HepG2 (cell line): Measurements from ENCODE around the gene TRPT1. TPM values are rescaled to one million over a fixed set of nuclear protein-coding genes. Genes with fewer than 3 reads are reported as not detected.

Source experiments
- ATAC-seq: fragments of 200-7000 bp; cut with Tn5 transposase; 3 replicates; pipeline ENCODE4 v1.9.1; 2020; ENCODE audit warnings: mild to moderate bottlenecking, moderate library complexity
- BruUV-seq: library from RNA; stranded (reverse); fragments of 400-500 nt; replicated peaks from 2 replicates; lab custom pipeline; 2021; lab: Mats Ljungman, UMichigan
- CTCF ChIA-PET: fragments of 300-600 bp; formaldehyde crosslinking; extraction: SDS; loops from one replicate; lab custom pipeline; 2021; ENCODE audit warnings: low total read pairs, inconsistent platforms, low intra/inter-chr PET ratio; lab: Yijun Ruan, JAX
- POLR2A ChIA-PET: fragments of 350-600 bp; sonication (Branson Sonifier 250); formaldehyde crosslinking; loops from one replicate; lab custom pipeline; 2020; ENCODE audit warnings: antibody characterized with exemption, inconsistent platforms; lab: Yijun Ruan, JAX
- DNase-seq: peaks from one replicate; pipeline ENCODE4 v3.0.0-alpha.2; 2015; ENCODE audit warnings: low spot score
- FAIRE-seq: peaks from 3 replicates; lab custom pipeline; 2011; peaks lifted over from hg19 to GRCh38; lab: Jason Lieb, UNC
- H2AFZ ChIP-seq: one replicate; pipeline ENCODE4 v1.6.1; 2011; ENCODE audit warnings: low read length, inconsistent platforms
- H3K27ac ChIP-seq: fragments of 300-600 bp; 3 replicates; pipeline ENCODE4 v1.8.0; 2011; ENCODE audit warnings: mixed run types, mild to moderate bottlenecking, mixed read lengths, low read length, inconsistent platforms; ENCODE audit not compliant: insufficient read depth; ENCODE audit errors: extremely low read length
- H3K27me3 ChIP-seq, 2 experiments: fragments of 200-600 bp in 1 of 2; 2 replicates in 1 of 2; 3 replicates in 1 of 2; pipeline versions ENCODE4 v1.6.0 to v1.8.0; 2011; ENCODE audit warnings: low read length in 2 of 2, mild to moderate bottlenecking in 2 of 2, moderate library complexity in 2 of 2, inconsistent platforms in 1 of 2; ENCODE audit not compliant: insufficient read depth in 2 of 2, control insufficient read depth in 1 of 2
- H3K36me3 ChIP-seq, 2 experiments: fragments of 200-600 bp in 1 of 2; replicated peaks in 1 of 2; 2 replicates in 1 of 2; 3 replicates in 1 of 2; pipeline versions ENCODE4 v1.5.1 to v1.8.0; 2011; ENCODE audit warnings: low read length in 2 of 2, inconsistent platforms in 1 of 2; ENCODE audit not compliant: insufficient read depth in 2 of 2, control insufficient read depth in 1 of 2
- H3K4me1 ChIP-seq: 2 replicates; pipeline ENCODE4 v1.5.1; 2012; ENCODE audit warnings: low read length, inconsistent platforms; ENCODE audit not compliant: insufficient read depth
- H3K4me2 ChIP-seq: 2 replicates; pipeline ENCODE4 v1.6.0; 2011; ENCODE audit warnings: low read depth, low read length, inconsistent platforms
- H3K4me3 ChIP-seq, 3 experiments: fragments of 200-600 bp in 1 of 3; sonication (generic), shearing (Covaris generic) in 1 of 3; replicated peaks in 1 of 3; 2 replicates each; pipeline ENCODE4 v1.5.1; 2011 to 2016; ENCODE audit warnings: low read length in 3 of 3, inconsistent platforms in 2 of 3, low read depth in 2 of 3, mild to moderate bottlenecking in 2 of 3, control low read depth in 1 of 3, mixed read lengths in 1 of 3; ENCODE audit not compliant: insufficient read depth in 1 of 3
- H3K79me2 ChIP-seq: one replicate; pipeline ENCODE4 v1.6.1; 2011; ENCODE audit warnings: low read length, inconsistent platforms; ENCODE audit not compliant: insufficient read depth
- H3K9ac ChIP-seq: 2 replicates; pipeline ENCODE4 v1.6.0; 2011; ENCODE audit warnings: mild to moderate bottlenecking, low read depth, low read length, inconsistent platforms; ENCODE audit not compliant: insufficient read depth
- H3K9me3 ChIP-seq: 2 replicates; pipeline ENCODE4 v1.5.1; 2012; ENCODE audit warnings: mild to moderate bottlenecking, low read length
- H4K20me1 ChIP-seq: 2 replicates; pipeline ENCODE4 v1.6.0; 2011; ENCODE audit warnings: inconsistent platforms, mild to moderate bottlenecking, low read length, moderate library complexity; ENCODE audit not compliant: insufficient read depth
- HNRNPLL ChIP-seq: fragments of 200-400 bp; formaldehyde crosslinking; IDR thresholded peaks from 2 replicates; pipeline ENCODE4 v1.6.1; 2017; ENCODE audit warnings: mild to moderate bottlenecking, low read depth, low read length; ENCODE audit not compliant: poor library complexity, severe bottlenecking
- NFE2L2 ChIP-seq: fragments of 150-350 bp; IDR thresholded peaks from 2 replicates; pipeline ENCODE4 v1.6.1; 2014; ENCODE audit warnings: low read length
- PAWR ChIP-seq: sonication (generic); formaldehyde crosslinking; IDR thresholded peaks from 2 replicates; pipeline ENCODE4 v1.4.0; 2020; ENCODE audit warnings: missing genetic modification reagents, mild to moderate bottlenecking, borderline replicate concordance
- PLRG1 ChIP-seq: fragments of 450-650 bp; conservative IDR thresholded peaks from 2 replicates; pipeline ENCODE4 v1.6.1; 2016
- RFXAP ChIP-seq: sonication (generic); formaldehyde crosslinking; IDR thresholded peaks from 2 replicates; pipeline ENCODE4 v1.4.0; 2020; ENCODE audit warnings: missing genetic modification reagents, borderline replicate concordance
- TBX2 ChIP-seq: sonication (generic); formaldehyde crosslinking; IDR thresholded peaks from 2 replicates; pipeline ENCODE4 v1.5.0; 2020; ENCODE audit warnings: missing genetic modification reagents, mild to moderate bottlenecking, borderline replicate concordance
- ZBTB1 ChIP-seq: sonication (generic); formaldehyde crosslinking; IDR thresholded peaks from 2 replicates; pipeline ENCODE4 v1.4.0; 2020; ENCODE audit warnings: missing genetic modification reagents, borderline replicate concordance
- ZBTB38 ChIP-seq: sonication (generic); formaldehyde crosslinking; IDR thresholded peaks from 2 replicates; pipeline ENCODE4 v1.5.1; 2020; ENCODE audit warnings: mild to moderate bottlenecking, missing genetic modification reagents
- ZNF180 ChIP-seq: sonication (generic); formaldehyde crosslinking; IDR thresholded peaks from 2 replicates; pipeline ENCODE4 v1.4.0; 2020; ENCODE audit warnings: low read depth, missing genetic modification reagents, borderline replicate concordance
- ZNF430 ChIP-seq: sonication (generic); formaldehyde crosslinking; IDR thresholded peaks from 2 replicates; pipeline ENCODE4 v1.9.0; 2021; ENCODE audit warnings: mild to moderate bottlenecking, missing genetic modification reagents
- ZNF44 ChIP-seq: sonication (generic); formaldehyde crosslinking; IDR thresholded peaks from 2 replicates; pipeline ENCODE4 v1.5.1; 2020; ENCODE audit warnings: mild to moderate bottlenecking, missing genetic modification reagents
- ZNF569 ChIP-seq: sonication (generic); formaldehyde crosslinking; IDR thresholded peaks from 2 replicates; pipeline ENCODE4 v1.5.0; 2020; ENCODE audit warnings: mild to moderate bottlenecking, missing genetic modification reagents, moderate library complexity, borderline replicate concordance
- ZNF841 ChIP-seq: sonication (generic); formaldehyde crosslinking; IDR thresholded peaks from 2 replicates; pipeline ENCODE4 v1.8.1; 2023; ENCODE audit warnings: missing genetic modification reagents, borderline replicate concordance
- WGBS: methylation state at CpG from one replicate; pipeline ENCODE4 v1.1.6; 2017; ENCODE audit warnings: low lambda C conversion rate; 5-methylcytosine and 5-hydroxymethylcytosine counted together
- in situ Hi-C: cut with HindIII; loops from 2 replicates; pipeline ENCODE4 v1.10.0; 2017; ENCODE audit warnings: low pct_unique_long_range_greater_than_20kb; ENCODE audit not compliant: extremely low pct_ligation_motif_present
- intact Hi-C: fragments of 100-400 bp; cut with micrococcal nuclease; formaldehyde crosslinking; loops from one replicate; pipeline ENCODE4 v1.10.0; 2022; ENCODE audit not compliant: unreplicated experiment
- polyA plus RNA-seq, 8 experiments: library from polyadenylated mRNA; depleted of rRNA in 3 of 8; stranded (reverse) in 7 of 8; unstranded in 1 of 8; fragments of >200 nt; fragmentation: Illumina TruSeq in 4 of 8; extraction: Trizol in 4 of 8; gene quantifications; 2 replicates each; pipeline versions ENCODE4 v1.2.1 to v1.2.3, GENCODE V29; 2011 to 2016; ENCODE audit warnings: low read depth in 4 of 8, missing spikeins in 1 of 8, mixed read lengths in 1 of 8; ENCODE audit not compliant: insufficient read depth in 1 of 8
- total RNA-seq, 5 experiments: library from RNA; depleted of rRNA; stranded (reverse); fragments of >200 nt; fragmentation: Illumina TruSeq; extraction: Trizol; gene quantifications; 2 replicates each; pipeline ENCODE4 v1.2.3, GENCODE V29; 2016; ENCODE audit warnings: low read depth in 1 of 5
- TF ChIP-seq, protein P1 (sequence below): sonication (generic); formaldehyde crosslinking; IDR thresholded peaks from one replicate; pipeline ENCODE4 v1.5.1; 2020; ENCODE audit warnings: mild to moderate bottlenecking, missing genetic modification reagents; ENCODE audit errors: not compliant biosample characterization
- TF ChIP-seq, protein P2 (sequence below): sonication (generic); formaldehyde crosslinking; IDR thresholded peaks from 2 replicates; pipeline ENCODE4 v1.5.0; 2020; ENCODE audit warnings: missing genetic modification reagents

The TRPT1 gene
- total and polyA plus RNA-seq, 2 of the 13 experiments (the other 11 are each of a cell fraction or from before 2014, with no cell fraction given): 24.8 to 40.7 TPM

DNA sequence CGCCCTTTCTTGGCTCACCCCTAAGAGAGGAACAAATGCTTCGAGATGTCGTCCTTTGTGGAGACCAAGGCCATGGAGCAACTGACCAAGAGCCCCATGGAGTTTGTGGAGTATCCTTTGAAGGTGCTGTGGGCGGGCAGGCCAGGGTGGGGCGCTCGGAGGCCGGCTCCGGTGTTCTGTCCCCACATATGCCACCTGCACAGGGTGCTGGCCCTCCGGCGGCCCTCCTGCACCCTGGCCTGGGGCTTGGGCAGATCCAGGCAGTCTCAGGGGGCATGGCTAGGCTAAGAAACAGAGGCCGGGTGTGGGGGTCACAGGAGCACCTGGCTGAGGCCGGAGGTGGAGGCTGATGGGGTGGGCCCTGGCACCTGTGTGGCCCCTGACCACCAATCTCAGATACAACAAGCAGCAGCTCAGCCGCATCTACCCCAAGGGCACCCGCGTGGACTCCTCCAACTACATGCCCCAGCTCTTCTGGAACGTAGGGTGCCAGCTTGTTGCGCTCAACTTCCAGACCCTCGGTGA lies 35.6 kb upstream of the TRPT1 start (continued):
- TF ChIP-seq, protein P1, sequence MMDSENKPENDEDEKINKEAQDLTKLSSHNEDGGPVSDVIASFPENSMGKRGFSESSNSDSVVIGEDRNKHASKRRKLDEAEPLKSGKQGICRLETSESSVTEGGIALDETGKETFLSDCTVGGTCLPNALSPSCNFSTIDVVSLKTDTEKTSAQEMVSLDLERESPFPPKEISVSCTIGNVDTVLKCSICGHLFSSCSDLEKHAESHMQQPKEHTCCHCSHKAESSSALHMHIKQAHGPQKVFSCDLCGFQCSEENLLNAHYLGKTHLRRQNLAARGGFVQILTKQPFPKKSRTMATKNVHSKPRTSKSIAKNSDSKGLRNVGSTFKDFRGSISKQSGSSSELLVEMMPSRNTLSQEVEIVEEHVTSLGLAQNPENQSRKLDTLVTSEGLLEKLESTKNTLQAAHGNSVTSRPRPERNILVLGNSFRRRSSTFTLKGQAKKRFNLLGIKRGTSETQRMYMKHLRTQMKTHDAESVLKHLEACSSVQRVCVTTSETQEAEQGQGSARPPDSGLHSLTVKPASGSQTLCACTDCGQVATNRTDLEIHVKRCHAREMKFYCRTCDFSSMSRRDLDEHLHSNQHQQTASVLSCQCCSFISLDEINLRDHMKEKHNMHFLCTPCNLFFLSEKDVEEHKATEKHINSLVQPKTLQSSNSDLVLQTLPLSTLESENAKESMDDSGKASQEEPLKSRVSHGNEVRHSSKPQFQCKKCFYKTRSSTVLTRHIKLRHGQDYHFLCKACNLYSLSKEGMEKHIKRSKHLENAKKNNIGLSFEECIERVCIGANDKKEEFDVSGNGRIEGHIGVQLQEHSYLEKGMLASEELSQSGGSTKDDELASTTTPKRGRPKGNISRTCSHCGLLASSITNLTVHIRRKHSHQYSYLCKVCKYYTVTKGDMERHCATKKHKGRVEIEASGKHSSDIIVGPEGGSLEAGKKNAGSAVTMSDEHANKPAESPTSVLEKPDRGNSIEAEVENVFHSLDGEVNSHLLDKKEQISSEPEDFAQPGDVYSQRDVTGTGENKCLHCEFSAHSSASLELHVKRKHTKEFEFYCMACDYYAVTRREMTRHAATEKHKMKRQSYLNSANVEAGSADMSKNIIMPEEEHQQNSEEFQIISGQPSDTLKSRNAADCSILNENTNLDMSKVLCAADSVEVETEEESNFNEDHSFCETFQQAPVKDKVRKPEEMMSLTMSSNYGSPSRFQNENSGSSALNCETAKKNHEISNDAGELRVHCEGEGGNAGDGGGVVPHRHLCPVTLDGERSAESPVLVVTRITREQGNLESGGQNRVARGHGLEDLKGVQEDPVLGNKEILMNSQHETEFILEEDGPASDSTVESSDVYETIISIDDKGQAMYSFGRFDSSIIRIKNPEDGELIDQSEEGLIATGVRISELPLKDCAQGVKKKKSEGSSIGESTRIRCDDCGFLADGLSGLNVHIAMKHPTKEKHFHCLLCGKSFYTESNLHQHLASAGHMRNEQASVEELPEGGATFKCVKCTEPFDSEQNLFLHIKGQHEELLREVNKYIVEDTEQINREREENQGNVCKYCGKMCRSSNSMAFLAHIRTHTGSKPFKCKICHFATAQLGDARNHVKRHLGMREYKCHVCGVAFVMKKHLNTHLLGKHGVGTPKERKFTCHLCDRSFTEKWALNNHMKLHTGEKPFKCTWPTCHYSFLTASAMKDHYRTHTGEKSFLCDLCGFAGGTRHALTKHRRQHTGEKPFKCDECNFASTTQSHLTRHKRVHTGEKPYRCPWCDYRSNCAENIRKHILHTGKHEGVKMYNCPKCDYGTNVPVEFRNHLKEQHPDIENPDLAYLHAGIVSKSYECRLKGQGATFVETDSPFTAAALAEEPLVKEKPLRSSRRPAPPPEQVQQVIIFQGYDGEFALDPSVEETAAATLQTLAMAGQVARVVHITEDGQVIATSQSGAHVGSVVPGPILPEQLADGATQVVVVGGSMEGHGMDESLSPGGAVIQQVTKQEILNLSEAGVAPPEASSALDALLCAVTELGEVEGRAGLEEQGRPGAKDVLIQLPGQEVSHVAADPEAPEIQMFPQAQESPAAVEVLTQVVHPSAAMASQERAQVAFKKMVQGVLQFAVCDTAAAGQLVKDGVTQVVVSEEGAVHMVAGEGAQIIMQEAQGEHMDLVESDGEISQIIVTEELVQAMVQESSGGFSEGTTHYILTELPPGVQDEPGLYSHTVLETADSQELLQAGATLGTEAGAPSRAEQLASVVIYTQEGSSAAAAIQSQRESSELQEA (CRISPR knock-in tag): no peak
- TF ChIP-seq PAWR: no peak

DNA sequence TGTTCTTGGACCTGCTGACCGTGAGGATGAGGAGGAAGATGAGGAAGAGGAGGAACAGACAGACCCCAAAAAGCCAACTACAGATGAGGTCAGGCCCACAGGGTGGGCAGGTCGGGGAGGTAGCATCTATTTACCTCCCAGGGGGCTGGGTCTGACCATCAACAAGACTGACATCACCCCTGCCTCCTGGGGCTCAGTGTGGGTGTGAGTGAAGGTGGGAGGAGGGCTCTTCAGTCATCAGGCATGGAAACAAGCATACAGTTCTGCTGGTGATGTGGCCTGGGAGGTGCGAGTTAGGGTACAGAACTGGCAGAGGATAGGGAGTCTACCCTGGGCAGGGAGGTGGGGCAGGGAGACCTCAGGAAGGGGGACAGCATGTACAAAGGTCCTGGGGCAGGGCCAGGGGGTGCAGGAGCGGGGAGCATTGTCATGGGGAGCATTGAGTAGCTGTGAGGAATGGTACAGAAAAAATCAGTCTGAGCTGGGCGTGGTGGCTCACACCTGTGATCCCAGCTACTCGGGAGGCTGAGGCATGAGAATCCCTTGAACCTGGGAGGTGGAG lies 34.2 kb upstream of the TRPT1 start:
- no peak overlapping the region for H3K4me2 ChIP-seq
- no peak overlapping the region for H3K4me3 ChIP-seq
- H2AFZ ChIP-seq: no peak overlapping the region
- BruUV-seq: no TSS peak
- peaks cover 14 to 45% of the 10 kb centered on the region in 2 experiments; a peak in 4 of 5 replicates for H3K36me3 ChIP-seq
- H3K79me2 ChIP-seq: no peaks in the 10 kb centered on the region
- 98% methylated on average over 6 of the region's 6 CpGs for WGBS
- no peak for DNase-seq
- H3K27ac ChIP-seq: no peak overlapping the region
- no peak overlapping the region for H3K9ac ChIP-seq
- FAIRE-seq: no peak
- CTCF ChIA-PET: no interaction called here
- ATAC-seq: no peak
- no peaks in the 10 kb centered on the region for H3K4me1 ChIP-seq
- in situ Hi-C loops: no loop called here
- no peaks in the 10 kb centered on the region for H3K27me3 ChIP-seq
- intact Hi-C loops: no loop called here
- no peaks in the 10 kb centered on the region for H3K9me3 ChIP-seq
- no peaks in the 10 kb centered on the region for H4K20me1 ChIP-seq
- POLR2A ChIA-PET: interaction anchor here (0.9 kb wide), 1 partner anchor 9 kb away, joined by 3 read pairs; no protein-coding TSS in a partner anchor
- no peak for TF ChIP-seq ZBTB1 (CRISPR knock-in tag)
- no peak for TF ChIP-seq ZNF44 (CRISPR knock-in tag)
- TF ChIP-seq NFE2L2: no peak
- TF ChIP-seq, protein P2, sequence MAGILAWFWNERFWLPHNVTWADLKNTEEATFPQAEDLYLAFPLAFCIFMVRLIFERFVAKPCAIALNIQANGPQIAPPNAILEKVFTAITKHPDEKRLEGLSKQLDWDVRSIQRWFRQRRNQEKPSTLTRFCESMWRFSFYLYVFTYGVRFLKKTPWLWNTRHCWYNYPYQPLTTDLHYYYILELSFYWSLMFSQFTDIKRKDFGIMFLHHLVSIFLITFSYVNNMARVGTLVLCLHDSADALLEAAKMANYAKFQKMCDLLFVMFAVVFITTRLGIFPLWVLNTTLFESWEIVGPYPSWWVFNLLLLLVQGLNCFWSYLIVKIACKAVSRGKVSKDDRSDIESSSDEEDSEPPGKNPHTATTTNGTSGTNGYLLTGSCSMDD (CRISPR knock-in tag): no peak
- no peak for TF ChIP-seq HNRNPLL
- no peak for TF ChIP-seq PLRG1
- TF ChIP-seq ZNF841 (CRISPR knock-in tag): no peak
- TF ChIP-seq ZNF430 (CRISPR knock-in tag): no peak
- TF ChIP-seq RFXAP (CRISPR knock-in tag): no peak
- no peak for TF ChIP-seq ZNF569 (CRISPR knock-in tag)
- no peak for TF ChIP-seq ZBTB38 (CRISPR knock-in tag)
- no peak for TF ChIP-seq ZNF180 (CRISPR knock-in tag)
- TF ChIP-seq TBX2 (CRISPR knock-in tag): no peak
